Endodermal cell (in vitro differentiated cells): ENCODE data around the gene POMT1. TPM values are rescaled to one million over a fixed set of nuclear protein-coding genes. Genes with fewer than 3 reads are reported as not detected.

Source experiments
- DNase-seq: peaks from one replicate; pipeline ENCODE4 v3.0.0-alpha.2; 2017
- H3K27ac ChIP-seq: 2 replicates; pipeline ENCODE4 v1.5.1; 2013; ENCODE audit warnings: mild to moderate bottlenecking, low read depth, low read length, moderate library complexity
- H3K27me3 ChIP-seq: 2 replicates; pipeline ENCODE4 v1.6.1; 2013; ENCODE audit warnings: mild to moderate bottlenecking, low read length, moderate library complexity; ENCODE audit not compliant: insufficient read depth, control insufficient read depth, poor library complexity, severe bottlenecking
- H3K36me3 ChIP-seq: 2 replicates; pipeline ENCODE4 v1.7.0; 2013; ENCODE audit warnings: mild to moderate bottlenecking, low read length, moderate library complexity; ENCODE audit not compliant: control insufficient read depth, insufficient read depth
- H3K4me1 ChIP-seq: one replicate; pipeline ENCODE4 v1.7.0; 2013; ENCODE audit warnings: low read length; ENCODE audit not compliant: control insufficient read depth, insufficient read depth
- H3K4me3 ChIP-seq: 2 replicates; pipeline ENCODE4 v1.5.1; 2013; ENCODE audit warnings: mild to moderate bottlenecking, low read length, moderate library complexity
- H3K9ac ChIP-seq: 2 replicates; pipeline ENCODE4 v1.6.1; 2013; ENCODE audit warnings: mild to moderate bottlenecking, low read length, moderate library complexity; ENCODE audit not compliant: poor library complexity, severe bottlenecking; ENCODE audit errors: extremely low read depth
- H3K9me3 ChIP-seq: 2 replicates; pipeline ENCODE4 v1.6.1; 2013; ENCODE audit warnings: mild to moderate bottlenecking, low read length, moderate library complexity; ENCODE audit not compliant: control insufficient read depth
- H3K27ac Mint-ChIP-seq: 2 replicates; pipeline ENCODE4 v1.8.0; 2020; ENCODE audit warnings: mixed read lengths
- H3K27me3 Mint-ChIP-seq: 2 replicates; pipeline ENCODE4 v1.8.0; 2021; ENCODE audit warnings: mild to moderate bottlenecking, mixed read lengths; ENCODE audit not compliant: insufficient read depth
- H3K36me3 Mint-ChIP-seq: 2 replicates; pipeline ENCODE4 v1.8.0; 2020; ENCODE audit warnings: low read depth, mixed read lengths
- H3K4me1 Mint-ChIP-seq: 2 replicates; pipeline ENCODE4 v1.8.0; 2020; ENCODE audit warnings: mixed read lengths
- H3K4me3 Mint-ChIP-seq: 2 replicates; pipeline ENCODE4 v1.8.0; 2020; ENCODE audit warnings: mild to moderate bottlenecking, moderate library complexity, mixed read lengths
- H3K9me3 Mint-ChIP-seq: 2 replicates; pipeline ENCODE4 v1.8.0; 2020; ENCODE audit warnings: mild to moderate bottlenecking, mixed read lengths
- CTCF ChIP-seq: fragments of 200-600 bp; sonication (generic); conservative IDR thresholded peaks from 2 replicates; pipeline ENCODE4 v1.5.0; 2021; ENCODE audit warnings: antibody characterized with exemption, mild to moderate bottlenecking
- WGBS, 2 experiments: methylation state at CpG; one replicate each; pipeline versions ENCODE4 v1.1.5 to v1.1.7; 2013; ENCODE audit warnings: missing lambda C conversion rate in 2 of 2, mixed read lengths in 1 of 2; ENCODE audit not compliant: insufficient coverage in 1 of 2, insufficient read length in 1 of 2; 5-methylcytosine and 5-hydroxymethylcytosine counted together
- total RNA-seq, 2 donors: library from RNA; stranded (reverse); fragmentation: NEBNext Ultra II Directional in 1 of 2; extraction: Animal tissue kit (Norgen Biotek cat#: 25700) in 1 of 2; gene quantifications; 2 replicates in 1 of 2; 3 replicates in 1 of 2; pipeline ENCODE4 v1.2.1, GENCODE V29; 2021

The POMT1 gene
- total RNA-seq, 2 donors from 2014 or later = 42.3 to 53.8 TPM

- H3K27me3 Mint-ChIP-seq = peaks cover 18% of the 10 kb centered on the region
- H3K27ac Mint-ChIP-seq = no peak overlapping the region
- H3K4me3 ChIP-seq = no peak overlapping the region
- no peaks in the 10 kb centered on the region for H3K4me1 ChIP-seq
- TF ChIP-seq CTCF = no peak
- H3K4me3 Mint-ChIP-seq = no peak overlapping the region
- no peak overlapping the region for H3K9ac ChIP-seq
- H3K36me3 Mint-ChIP-seq = peaks cover 60% of the 10 kb centered on the region
- H3K4me1 Mint-ChIP-seq = peaks cover 9% of the 10 kb centered on the region
- peaks cover 38% of the 10 kb centered on the region for H3K9me3 Mint-ChIP-seq
- WGBS, 2 experiments = 83% methylated on average over 1 of the region's 1 CpG
- no peak overlapping the region for H3K27ac ChIP-seq
- peaks cover 10% of the 10 kb centered on the region for H3K27me3 ChIP-seq
- DNase-seq = no peak
- peaks cover 17% of the 10 kb centered on the region for H3K9me3 ChIP-seq
- no peaks in the 10 kb centered on the region for H3K36me3 ChIP-seq
Observed at GRCh38 chr9:131559421-131560000, 56.8 kb downstream of the POMT1 start.

GRCh38 chr9:131562032-131562959 lies 59.6 kb downstream of the POMT1 start:
- Mint-ChIP-seq H3K27ac (peak overlapping the region; percentile 85), H3K4me3 (no peak overlapping the region), H3K27me3 (no peaks in the 10 kb centered on the region), H3K4me1 (peaks cover 5% of the 10 kb centered on the region), H3K36me3 (peaks cover 48% of the 10 kb centered on the region), H3K9me3 (peaks cover 49% of the 10 kb centered on the region)
- 75 to 90% methylated on average over 5 to 8 of the region's 9 CpGs for WGBS, 2 experiments
- no peaks in the 10 kb centered on the region for H3K36me3 ChIP-seq
- TF ChIP-seq CTCF = no peak
- peaks cover 17% of the 10 kb centered on the region for H3K9me3 ChIP-seq
- H3K27me3 ChIP-seq = no peaks in the 10 kb centered on the region
- H3K4me1 ChIP-seq = no peaks in the 10 kb centered on the region
- no peak overlapping the region for H3K27ac ChIP-seq
- H3K4me3 ChIP-seq = no peak overlapping the region
- DNase-seq = peak; percentile 40
- no peak overlapping the region for H3K9ac ChIP-seq

- Histone ChIP-seq H3K36me3 (no peaks in the 10 kb centered on the region), H3K9me3 (peaks cover 12% of the 10 kb centered on the region), H3K9ac (no peak overlapping the region), H3K4me1 (no peaks in the 10 kb centered on the region), H3K4me3 (no peak overlapping the region), H3K27ac (no peak overlapping the region), H3K27me3 (no peaks in the 10 kb centered on the region)
- Mint-ChIP-seq H3K9me3 (peaks cover 45% of the 10 kb centered on the region), H3K36me3 (peaks cover 41% of the 10 kb centered on the region), H3K4me1 (peaks cover 5% of the 10 kb centered on the region), H3K27ac (no peak overlapping the region), H3K4me3 (no peak overlapping the region), H3K27me3 (no peaks in the 10 kb centered on the region)
- WGBS, 2 experiments = 91% methylated on average over 5 of the region's 5 CpGs; no CpG with 5 or more reads in 1 of the 2 experiments
- no peak for TF ChIP-seq CTCF
- DNase-seq = no peak
Observed at GRCh38 chr9:131565369-131565768, 62.7 kb downstream of the POMT1 start.
